ENCODE results near the gene PFDN6. TPM values are rescaled to one million over a fixed set of nuclear protein-coding genes. Genes with fewer than 3 reads are reported as not detected.

The PFDN6 gene
- total RNA-seq, 4 donors from 2014 or later = 40.6 to 55.5 (median 50.6) TPM

GRCh38 chr6:33298773-33299236 is 9.4 kb downstream of the PFDN6 start, which contains the start of gene RGL2:
TSS of gene RGL2 (minus strand) at chr6:33298942. CDS start at chr6:33298610, 332 bp downstream.
- 0% methylated on average over 2 to 3 of the region's 34 CpGs for WGBS, 2 donors (ENCODE audit: low coverage in 1 of 2)
- TF ChIP-seq POLR2AphosphoS5 (IDR thresholded peaks at IDR 0.05) (no peak), EP300 (IDR thresholded peaks at IDR 0.05) (no peak), CTCF (IDR thresholded peaks at IDR 0.05) (no peak), POLR2A (IDR thresholded peaks at IDR 0.05) (no peak)
- peak within 1 kb of the TSS; percentile 87 to 92 for H3K4me3 ChIP-seq
- H3K9me3 ChIP-seq = no peaks in the 10 kb centered on the region
- no peaks in the 10 kb centered on the region for H3K27me3 ChIP-seq
- peak; percentile 80 for ATAC-seq
- H3K4me1 ChIP-seq = peaks cover 0 to 47% (median 14%) of the 10 kb centered on the region in 3 donors
- peak within 1 kb of the TSS; percentile 90 to 99 (median 94) for H3K27ac ChIP-seq
- peaks cover 0 to 56% of the 10 kb centered on the region in 2 donors for H3K36me3 ChIP-seq

DNA sequence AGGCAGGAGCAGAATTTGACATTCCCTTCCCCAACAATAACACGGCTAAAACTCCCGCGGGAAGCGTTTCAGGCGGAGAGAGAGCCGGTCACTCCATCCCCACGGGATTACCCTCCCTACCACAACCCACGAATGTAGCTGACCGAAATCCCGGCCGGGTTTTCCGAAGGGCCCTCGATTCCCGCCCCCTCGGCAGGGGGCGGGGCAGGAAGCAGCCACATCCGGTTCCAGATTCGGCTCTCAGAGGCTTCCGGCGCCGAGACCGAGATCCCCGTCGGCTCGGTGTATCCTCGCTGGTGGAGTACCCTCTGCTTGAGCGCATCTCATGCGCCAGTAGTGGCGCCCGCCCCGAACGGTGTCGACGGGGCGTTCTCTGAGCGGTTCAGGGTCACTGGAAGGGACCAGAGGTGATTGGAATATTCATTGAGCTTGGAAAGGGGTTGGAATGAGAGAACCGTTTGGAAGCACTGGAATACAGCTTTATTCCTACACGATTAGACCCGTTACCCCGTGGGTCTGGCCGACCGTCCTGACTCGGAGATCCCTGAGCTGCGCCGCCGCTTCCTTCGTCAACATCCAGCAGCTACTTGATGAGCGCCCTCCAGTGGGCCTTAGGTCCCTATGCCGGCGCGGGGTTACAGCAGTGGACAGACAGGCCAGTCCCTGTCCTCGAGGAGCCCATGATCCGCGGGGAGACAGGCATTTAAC is 10.0 kb downstream of the PFDN6 start:
- Histone ChIP-seq H3K4me1 (peaks cover 0 to 47% (median 14%) of the 10 kb centered on the region in 3 donors), H3K4me3 (peak overlapping the region; percentile 87 to 92), H3K36me3 (peaks cover 0 to 56% of the 10 kb centered on the region in 2 donors), H3K27me3 (no peaks in the 10 kb centered on the region), H3K27ac (peak overlapping the region; percentile 90 to 99 (median 94)), H3K9me3 (no peaks in the 10 kb centered on the region)
- ATAC-seq = peak; percentile 84
- no CpG with 5 or more reads among the region's 54 CpGs for WGBS, 2 donors (ENCODE audit: low coverage in 1 of 2)
- TF ChIP-seq POLR2AphosphoS5 (IDR thresholded peaks at IDR 0.05) = peak; percentile 90
- TF ChIP-seq EP300 (IDR thresholded peaks at IDR 0.05) = no peak
- TF ChIP-seq POLR2A (IDR thresholded peaks at IDR 0.05) = peak; percentile 61 to 73
- TF ChIP-seq CTCF (IDR thresholded peaks at IDR 0.05) = peak in 3 of 4 experiments; percentile 65 to 79 (median 69)

DNA sequence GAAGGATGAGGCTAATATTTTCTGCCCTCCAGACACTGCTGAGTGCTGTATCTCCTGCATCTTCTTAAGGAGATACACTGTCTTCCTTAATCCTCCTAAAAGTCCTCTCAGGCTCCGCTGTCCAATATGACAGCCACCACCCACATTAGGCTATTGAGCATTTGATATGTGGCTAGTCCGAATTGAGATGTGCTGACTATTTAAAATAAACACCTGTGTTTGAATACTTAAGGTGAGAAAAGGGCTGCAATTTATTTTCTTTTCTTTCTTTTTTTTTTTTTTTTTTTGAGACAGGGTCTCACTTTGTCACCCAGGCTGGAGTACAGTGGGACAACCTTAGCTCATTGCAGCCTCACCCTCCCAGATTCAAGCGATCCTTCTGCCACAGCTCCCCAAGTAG is 12.5 kb downstream of the PFDN6 start:
- TF ChIP-seq CTCF (IDR thresholded peaks at IDR 0.05) (no peak), POLR2A (IDR thresholded peaks at IDR 0.05) (no peak), EP300 (IDR thresholded peaks at IDR 0.05) (no peak), POLR2AphosphoS5 (IDR thresholded peaks at IDR 0.05) (no peak)
- Histone ChIP-seq H3K9me3 (no peaks in the 10 kb centered on the region), H3K4me3 (no peak overlapping the region), H3K27ac (no peak overlapping the region), H3K4me1 (peaks cover 0 to 55% (median 14%) of the 10 kb centered on the region in 3 donors), H3K27me3 (no peaks in the 10 kb centered on the region), H3K36me3 (peaks cover 0 to 55% of the 10 kb centered on the region in 2 donors)
- ATAC-seq = no peak
- WGBS, 2 donors (ENCODE audit: low coverage in 1 of 2) = 62 to 75% methylated on average over 1 to 3 of the region's 3 CpGs

DNA sequence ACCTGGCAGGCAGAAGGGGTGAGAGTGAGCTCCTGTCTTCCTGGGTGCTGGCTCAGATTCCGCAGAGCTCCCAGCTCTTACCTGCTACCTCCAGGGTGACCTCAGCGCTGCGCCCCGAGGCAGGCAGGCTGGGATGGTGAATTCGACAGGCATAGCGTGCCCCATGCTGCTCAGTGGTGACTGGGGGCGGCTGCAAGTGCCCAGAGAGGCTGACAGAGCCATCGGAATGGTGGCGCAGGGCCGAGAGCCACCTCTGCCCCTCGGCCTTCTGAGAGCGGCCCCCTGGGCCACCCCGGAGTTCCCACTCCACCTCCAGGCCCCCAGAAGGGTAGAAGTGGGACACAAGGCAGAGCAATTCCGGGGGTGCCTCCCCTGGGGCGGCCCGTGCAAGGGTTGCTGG is 14.8 kb downstream of the PFDN6 start:
- no peak for ATAC-seq
- no peak overlapping the region for H3K27ac ChIP-seq
- peaks cover 0 to 68% of the 10 kb centered on the region in 2 donors for H3K36me3 ChIP-seq
- 80% methylated on average over 5 of the region's 16 CpGs; no CpG with 5 or more reads in 1 of the 2 donors for WGBS, 2 donors (ENCODE audit: low coverage in 1 of 2)
- no peak for TF ChIP-seq EP300 (IDR thresholded peaks at IDR 0.05)
- TF ChIP-seq POLR2AphosphoS5 (IDR thresholded peaks at IDR 0.05) = no peak
- no peak for TF ChIP-seq CTCF (IDR thresholded peaks at IDR 0.05)
- no peak for TF ChIP-seq POLR2A (IDR thresholded peaks at IDR 0.05)
- no peaks in the 10 kb centered on the region for H3K9me3 ChIP-seq
- H3K4me1 ChIP-seq = peaks cover 0 to 50% (median 4%) of the 10 kb centered on the region in 3 donors
- no peaks in the 10 kb centered on the region for H3K27me3 ChIP-seq
- H3K4me3 ChIP-seq = no peak overlapping the region
